ENCODE data around the gene RNF123.

The RNF123 gene

DNA sequence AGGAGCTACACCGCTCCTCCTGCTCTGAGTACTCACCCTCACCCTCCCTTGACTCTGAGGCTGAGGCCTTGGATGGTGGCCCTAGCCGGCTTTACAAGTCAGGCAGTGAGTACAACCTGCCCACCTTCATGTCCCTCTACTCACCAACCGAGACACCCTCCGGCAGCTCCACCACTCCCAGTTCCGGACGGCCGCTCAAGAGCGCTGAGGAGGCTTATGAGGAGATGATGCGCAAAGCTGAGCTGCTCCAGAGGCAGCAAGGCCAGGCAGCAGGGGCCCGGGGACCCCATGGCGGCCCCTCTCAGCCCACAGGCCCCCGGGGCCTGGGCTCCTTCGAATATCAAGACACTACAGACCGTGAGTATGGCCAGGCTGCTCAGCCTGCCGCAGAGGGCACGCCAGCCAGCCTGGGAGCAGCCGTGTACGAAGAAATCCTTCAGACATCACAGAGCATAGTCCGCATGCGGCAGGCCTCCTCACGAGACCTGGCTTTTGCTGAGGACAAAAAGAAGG is 36.4 kb upstream of the RNF123 start:
- H3K9me3 ChIP-seq (ENCODE audit: low read length) = no peaks in the 10 kb centered on the region
- H3K4me3 ChIP-seq (ENCODE audit: low read length) = no peak overlapping the region
- no peaks in the 10 kb centered on the region for H3K27me3 ChIP-seq (ENCODE audit: insufficient read depth, low read length)
- no peak overlapping the region for H2AFZ ChIP-seq (ENCODE audit: low read depth, low read length)
- peaks cover 36% of the 10 kb centered on the region for H3K36me3 ChIP-seq (ENCODE audit: insufficient read depth, low read length)
- H3K4me1 ChIP-seq (ENCODE audit: insufficient read depth, low read length) = no peaks in the 10 kb centered on the region

DNA sequence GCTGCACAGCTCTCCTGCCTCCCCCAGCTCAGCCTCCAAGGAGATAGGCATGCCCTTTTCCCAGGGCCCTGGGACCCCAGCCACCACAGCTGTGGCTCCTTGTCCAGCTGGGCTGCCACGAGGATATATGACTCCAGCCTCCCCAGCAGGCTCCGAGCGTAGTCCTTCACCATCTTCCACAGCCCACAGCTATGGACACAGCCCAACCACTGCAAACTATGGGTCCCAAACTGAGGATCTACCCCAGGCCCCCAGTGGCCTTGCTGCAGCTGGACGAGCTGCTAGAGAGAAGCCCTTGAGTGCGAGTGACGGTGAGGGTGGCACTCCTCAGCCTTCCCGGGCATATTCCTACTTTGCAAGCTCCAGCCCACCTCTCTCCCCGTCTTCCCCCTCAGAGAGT is 35.7 kb upstream of the RNF123 start:
- H3K36me3 ChIP-seq (ENCODE audit: insufficient read depth, low read length) = peaks cover 36% of the 10 kb centered on the region

GRCh38 chr3:49654176-49654825 is 35.1 kb upstream of the RNF123 start:
- H3K4me3 ChIP-seq (ENCODE audit: low read length) = no peak overlapping the region
- H3K27me3 ChIP-seq (ENCODE audit: insufficient read depth, low read length) = no peaks in the 10 kb centered on the region
- no peaks in the 10 kb centered on the region for H3K9me3 ChIP-seq (ENCODE audit: low read length)

More for the DNA sequence above, 35.7 kb upstream of the RNF123 start:
- H3K4me1 ChIP-seq (ENCODE audit: insufficient read depth, low read length) = no peaks in the 10 kb centered on the region
- H3K9me3 ChIP-seq (ENCODE audit: low read length) = no peaks in the 10 kb centered on the region
- H2AFZ ChIP-seq (ENCODE audit: low read depth, low read length) = no peak overlapping the region
- no peaks in the 10 kb centered on the region for H3K27me3 ChIP-seq (ENCODE audit: insufficient read depth, low read length)
- H3K4me3 ChIP-seq (ENCODE audit: low read length) = no peak overlapping the region

GRCh38 chr3:49654955-49655556 is 34.3 kb upstream of the RNF123 start:
- Histone ChIP-seq H2AFZ (ENCODE audit: low read depth, low read length) (no peak overlapping the region), H3K36me3 (ENCODE audit: insufficient read depth, low read length) (peaks cover 36% of the 10 kb centered on the region), H3K9me3 (ENCODE audit: low read length) (no peaks in the 10 kb centered on the region), H3K4me1 (ENCODE audit: insufficient read depth, low read length) (no peaks in the 10 kb centered on the region), H3K4me3 (ENCODE audit: low read length) (no peak overlapping the region), H3K27me3 (ENCODE audit: insufficient read depth, low read length) (no peaks in the 10 kb centered on the region)

More at GRCh38 chr3:49654176-49654825, 35.1 kb upstream of the RNF123 start:
- Histone ChIP-seq H2AFZ (ENCODE audit: low read depth, low read length) (no peak overlapping the region), H3K36me3 (ENCODE audit: insufficient read depth, low read length) (peaks cover 36% of the 10 kb centered on the region), H3K4me1 (ENCODE audit: insufficient read depth, low read length) (no peaks in the 10 kb centered on the region)

DNA sequence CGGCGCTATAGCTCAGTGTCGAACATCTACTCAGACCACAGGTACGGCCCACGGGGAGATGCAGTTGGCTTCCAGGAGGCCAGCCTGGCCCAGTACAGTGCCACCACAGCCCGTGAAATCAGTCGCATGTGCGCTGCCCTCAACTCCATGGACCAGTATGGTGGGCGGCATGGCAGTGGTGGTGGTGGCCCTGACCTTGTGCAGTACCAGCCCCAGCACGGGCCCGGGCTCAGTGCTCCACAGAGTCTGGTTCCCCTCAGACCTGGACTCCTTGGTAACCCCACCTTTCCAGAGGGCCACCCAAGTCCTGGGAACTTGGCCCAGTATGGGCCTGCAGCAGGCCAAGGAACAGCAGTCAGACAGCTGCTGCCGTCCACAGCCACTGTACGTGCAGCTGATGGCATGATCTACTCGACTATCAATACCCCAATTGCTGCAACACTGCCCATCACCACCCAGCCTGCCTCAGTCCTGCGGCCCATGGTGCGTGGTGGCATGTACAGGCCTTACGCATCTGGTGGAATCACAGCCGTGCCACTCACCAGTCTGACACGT is 33.5 kb upstream of the RNF123 start:
- Histone ChIP-seq H3K9me3 (ENCODE audit: low read length) (no peaks in the 10 kb centered on the region), H3K36me3 (ENCODE audit: insufficient read depth, low read length) (peaks cover 36% of the 10 kb centered on the region), H3K4me3 (ENCODE audit: low read length) (no peak overlapping the region), H3K4me1 (ENCODE audit: insufficient read depth, low read length) (no peaks in the 10 kb centered on the region), H2AFZ (ENCODE audit: low read depth, low read length) (no peak overlapping the region), H3K27me3 (ENCODE audit: insufficient read depth, low read length) (no peaks in the 10 kb centered on the region)

GRCh38 chr3:49656541-49657112 is 32.7 kb upstream of the RNF123 start:
- no peak overlapping the region for H3K4me3 ChIP-seq (ENCODE audit: low read length)
- H2AFZ ChIP-seq (ENCODE audit: low read depth, low read length) = no peak overlapping the region
- H3K36me3 ChIP-seq (ENCODE audit: insufficient read depth, low read length) = peaks cover 33% of the 10 kb centered on the region
- no peaks in the 10 kb centered on the region for H3K9me3 ChIP-seq (ENCODE audit: low read length)
- no peaks in the 10 kb centered on the region for H3K27me3 ChIP-seq (ENCODE audit: insufficient read depth, low read length)
- H3K4me1 ChIP-seq (ENCODE audit: insufficient read depth, low read length) = no peaks in the 10 kb centered on the region

- H3K4me3 ChIP-seq (ENCODE audit: low read length) = no peak overlapping the region
These were observed 32.0 kb upstream of the RNF123 start for GRCh38 chr3:49657208-49657915.

DNA sequence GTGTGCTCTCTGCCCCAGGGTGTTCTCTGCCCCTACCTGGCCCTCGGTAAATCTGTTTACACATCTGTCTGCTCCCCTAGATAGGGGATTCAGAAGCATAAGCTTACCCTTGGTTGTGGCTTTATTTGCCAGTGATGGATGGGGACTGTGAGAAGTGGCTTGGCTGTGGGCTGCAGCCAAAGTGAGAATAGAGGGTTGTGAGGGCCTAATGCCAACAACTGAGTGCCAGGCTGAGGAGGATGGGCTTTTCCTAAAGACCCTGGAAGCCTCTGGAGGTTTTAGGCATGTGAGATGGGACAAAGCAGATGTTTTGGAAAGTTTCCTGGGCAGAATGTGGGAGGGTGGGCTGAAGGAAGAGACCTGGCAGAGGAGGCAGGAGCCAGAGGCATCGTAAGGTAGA is 30.6 kb upstream of the RNF123 start:
- H3K36me3 ChIP-seq (ENCODE audit: insufficient read depth, low read length) = peaks cover 19% of the 10 kb centered on the region
- H3K4me3 ChIP-seq (ENCODE audit: low read length) = no peak overlapping the region
- no peak overlapping the region for H2AFZ ChIP-seq (ENCODE audit: low read depth, low read length)
- no peaks in the 10 kb centered on the region for H3K4me1 ChIP-seq (ENCODE audit: insufficient read depth, low read length)
- H3K9me3 ChIP-seq (ENCODE audit: low read length) = no peaks in the 10 kb centered on the region
- no peaks in the 10 kb centered on the region for H3K27me3 ChIP-seq (ENCODE audit: insufficient read depth, low read length)

More at GRCh38 chr3:49657208-49657915, 32.0 kb upstream of the RNF123 start:
- Histone ChIP-seq H3K4me1 (ENCODE audit: insufficient read depth, low read length) (no peaks in the 10 kb centered on the region), H2AFZ (ENCODE audit: low read depth, low read length) (no peak overlapping the region), H3K9me3 (ENCODE audit: low read length) (no peaks in the 10 kb centered on the region), H3K36me3 (ENCODE audit: insufficient read depth, low read length) (peaks cover 26% of the 10 kb centered on the region), H3K27me3 (ENCODE audit: insufficient read depth, low read length) (no peaks in the 10 kb centered on the region)

- Histone ChIP-seq H3K27me3 (ENCODE audit: insufficient read depth, low read length) (no peaks in the 10 kb centered on the region), H3K36me3 (ENCODE audit: insufficient read depth, low read length) (peaks cover 15% of the 10 kb centered on the region), H3K4me3 (ENCODE audit: low read length) (no peak overlapping the region), H3K4me1 (ENCODE audit: insufficient read depth, low read length) (no peaks in the 10 kb centered on the region), H3K9me3 (ENCODE audit: low read length) (no peaks in the 10 kb centered on the region), H2AFZ (ENCODE audit: low read depth, low read length) (no peak overlapping the region)
These were observed 29.6 kb upstream of the RNF123 start for GRCh38 chr3:49659756-49660155.

DNA sequence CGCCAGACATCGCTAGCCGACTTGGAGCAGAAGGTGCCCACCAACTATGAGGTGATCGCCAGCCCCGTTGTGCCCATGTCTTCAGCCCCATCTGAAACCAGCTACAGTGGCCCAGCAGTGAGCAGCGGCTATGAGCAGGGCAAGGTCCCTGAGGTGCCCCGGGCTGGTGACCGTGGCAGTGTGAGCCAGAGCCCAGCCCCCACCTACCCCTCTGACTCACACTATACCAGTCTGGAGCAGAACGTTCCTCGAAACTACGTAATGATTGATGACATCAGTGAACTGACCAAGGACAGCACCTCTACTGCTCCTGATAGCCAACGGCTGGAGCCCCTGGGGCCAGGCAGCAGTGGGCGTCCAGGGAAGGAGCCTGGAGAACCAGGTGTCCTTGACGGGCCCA is 28.1 kb upstream of the RNF123 start:
- H3K36me3 ChIP-seq (ENCODE audit: insufficient read depth, low read length) = peaks cover 11% of the 10 kb centered on the region
- H3K4me3 ChIP-seq (ENCODE audit: low read length) = no peak overlapping the region
- H2AFZ ChIP-seq (ENCODE audit: low read depth, low read length) = no peak overlapping the region
- no peaks in the 10 kb centered on the region for H3K27me3 ChIP-seq (ENCODE audit: insufficient read depth, low read length)
- no peaks in the 10 kb centered on the region for H3K4me1 ChIP-seq (ENCODE audit: insufficient read depth, low read length)
- H3K9me3 ChIP-seq (ENCODE audit: low read length) = no peaks in the 10 kb centered on the region

DNA sequence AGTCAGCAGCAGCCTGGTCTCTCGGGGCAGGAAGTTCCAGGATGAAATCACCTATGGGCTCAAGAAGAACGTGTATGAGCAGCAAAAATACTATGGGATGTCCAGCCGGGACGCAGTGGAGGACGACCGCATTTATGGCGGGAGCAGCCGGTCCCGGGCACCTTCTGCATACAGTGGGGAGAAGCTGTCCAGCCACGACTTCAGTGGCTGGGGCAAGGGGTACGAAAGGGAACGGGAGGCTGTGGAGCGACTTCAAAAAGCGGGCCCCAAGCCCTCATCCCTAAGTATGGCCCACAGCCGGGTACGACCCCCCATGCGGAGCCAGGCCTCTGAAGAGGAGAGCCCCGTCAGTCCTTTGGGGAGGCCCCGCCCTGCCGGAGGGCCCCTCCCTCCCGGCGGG is 27.3 kb upstream of the RNF123 start:
- no peak overlapping the region for H2AFZ ChIP-seq (ENCODE audit: low read depth, low read length)
- no peaks in the 10 kb centered on the region for H3K9me3 ChIP-seq (ENCODE audit: low read length)
- no peaks in the 10 kb centered on the region for H3K27me3 ChIP-seq (ENCODE audit: insufficient read depth, low read length)
- H3K4me3 ChIP-seq (ENCODE audit: low read length) = no peak overlapping the region
- H3K4me1 ChIP-seq (ENCODE audit: insufficient read depth, low read length) = no peaks in the 10 kb centered on the region
- peaks cover 6% of the 10 kb centered on the region for H3K36me3 ChIP-seq (ENCODE audit: insufficient read depth, low read length)

DNA sequence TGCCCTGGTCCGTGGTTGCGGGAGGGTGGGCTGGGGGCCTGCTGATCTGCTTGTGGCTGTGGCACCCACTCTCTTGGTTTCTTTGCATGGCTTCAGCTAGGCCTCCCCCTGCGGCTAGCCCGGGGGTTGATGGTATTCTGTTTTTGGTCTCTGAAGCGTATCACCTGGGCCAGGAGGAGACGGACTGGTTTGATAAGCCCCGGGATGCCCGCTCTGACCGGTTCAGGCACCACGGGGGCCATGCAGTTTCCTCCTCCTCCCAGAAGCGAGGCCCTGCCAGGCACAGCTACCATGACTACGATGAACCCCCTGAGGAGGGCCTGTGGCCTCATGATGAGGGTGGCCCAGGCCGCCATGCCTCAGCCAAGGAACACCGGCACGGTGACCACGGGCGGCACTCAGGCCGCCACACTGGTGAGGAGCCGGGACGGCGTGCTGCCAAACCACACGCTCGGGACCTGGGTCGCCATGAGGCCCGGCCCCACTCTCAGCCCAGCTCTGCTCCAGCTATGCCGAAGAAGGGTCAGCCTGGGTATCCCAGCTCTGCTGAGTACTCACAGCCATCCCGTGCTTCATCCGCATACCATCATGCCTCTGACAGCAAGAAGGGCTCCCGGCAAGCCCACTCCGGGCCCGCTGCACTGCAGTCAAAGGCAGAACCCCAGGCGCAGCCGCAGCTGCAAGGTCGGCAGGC is 26.5 kb upstream of the RNF123 start:
- Histone ChIP-seq H3K4me3 (ENCODE audit: low read length) (no peak overlapping the region), H3K36me3 (ENCODE audit: insufficient read depth, low read length) (peaks cover 6% of the 10 kb centered on the region), H3K4me1 (ENCODE audit: insufficient read depth, low read length) (no peaks in the 10 kb centered on the region), H2AFZ (ENCODE audit: low read depth, low read length) (no peak overlapping the region), H3K9me3 (ENCODE audit: low read length) (no peaks in the 10 kb centered on the region), H3K27me3 (ENCODE audit: insufficient read depth, low read length) (no peaks in the 10 kb centered on the region)
